Endothelial cell of umbilical vein (primary cell): Measurements from ENCODE around the gene SFT2D2. TPM values are rescaled to one million over a fixed set of nuclear protein-coding genes. Genes with fewer than 3 reads are reported as not detected.

Source experiments
- BruUV-seq: library from RNA; stranded (reverse); fragments of 400-500 nt; replicated peaks from 2 replicates; lab custom pipeline; 2021; lab: Mats Ljungman, UMichigan
- CTCF ChIA-PET: fragments of 300-600, 350-600 bp; sonication (Branson Sonifier 250); formaldehyde crosslinking; loops from one replicate; lab custom pipeline; 2021; ENCODE audit warnings: antibody characterized with exemption, inconsistent platforms; lab: Charles Lee
- POLR2A ChIA-PET: fragments of 300-600, 350-600 bp; sonication (Branson Sonifier 250); formaldehyde crosslinking; loops from one replicate; lab custom pipeline; 2021; ENCODE audit warnings: antibody characterized with exemption, inconsistent platforms; lab: Charles Lee
- DNase-seq: peaks from one replicate; pipeline ENCODE4 v3.0.0-alpha.2; 2011; ENCODE audit warnings: low read depth, low spot score
- FAIRE-seq: peaks from 2 replicates; lab custom pipeline; 2011; peaks lifted over from hg19 to GRCh38; lab: Jason Lieb, UNC
- H2AFZ ChIP-seq: 2 replicates; pipeline ENCODE4 v1.6.0; 2012; ENCODE audit warnings: low read depth, low read length, control low read depth, inconsistent platforms
- H3K27ac ChIP-seq: 2 replicates; pipeline ENCODE4 v1.5.1; 2011; ENCODE audit warnings: low read depth, mild to moderate bottlenecking, control low read depth, low read length, moderate library complexity; ENCODE audit not compliant: insufficient read depth
- H3K27me3 ChIP-seq, 2 experiments: 2 replicates each; pipeline versions ENCODE4 v1.6.0 to v1.6.1; 2011; ENCODE audit warnings: low read length in 2 of 2, mixed read lengths in 1 of 2; ENCODE audit not compliant: control insufficient read depth in 2 of 2, insufficient read depth in 2 of 2
- H3K36me3 ChIP-seq, 2 experiments: 2 replicates in 1 of 2; 3 replicates in 1 of 2; pipeline ENCODE4 v1.5.1; 2011; ENCODE audit warnings: low read length in 2 of 2, mild to moderate bottlenecking in 1 of 2, moderate library complexity in 1 of 2; ENCODE audit not compliant: control insufficient read depth in 2 of 2, insufficient read depth in 2 of 2; ENCODE audit errors: extremely low read depth in 1 of 2
- H3K4me1 ChIP-seq: 3 replicates; pipeline ENCODE4 v1.5.1; 2011; ENCODE audit warnings: mild to moderate bottlenecking, low read length; ENCODE audit not compliant: control insufficient read depth, insufficient read depth; ENCODE audit errors: extremely low read depth
- H3K4me2 ChIP-seq: 2 replicates; pipeline ENCODE4 v1.6.1; 2011; ENCODE audit warnings: low read length, control low read depth, mixed read lengths; ENCODE audit not compliant: insufficient read depth
- H3K4me3 ChIP-seq, 3 experiments: fragments of 200-600 bp in 1 of 3; sonication (generic), shearing (Covaris generic) in 1 of 3; replicated peaks in 1 of 3; 2 replicates each; pipeline ENCODE4 v1.5.1; 2011 to 2016; ENCODE audit warnings: control low read depth in 3 of 3, low read length in 3 of 3, mild to moderate bottlenecking in 2 of 3, inconsistent platforms in 1 of 3, low read depth in 1 of 3, moderate library complexity in 1 of 3; ENCODE audit not compliant: insufficient read depth in 1 of 3
- H3K79me2 ChIP-seq: 2 replicates; pipeline ENCODE4 v1.6.0; 2012; ENCODE audit warnings: low read length, inconsistent platforms; ENCODE audit not compliant: control insufficient read depth, insufficient read depth
- H3K9ac ChIP-seq: replicated peaks from 2 replicates; pipeline ENCODE3; 2011; ENCODE audit warnings: low read length, control low read depth; ENCODE audit not compliant: insufficient read depth; ENCODE audit errors: extremely low read depth
- H3K9me1 ChIP-seq: replicated peaks from 3 replicates; pipeline ENCODE4 v1.6.0; 2011; ENCODE audit warnings: mild to moderate bottlenecking, low read length; ENCODE audit not compliant: control insufficient read depth, insufficient read depth; ENCODE audit errors: extremely low read depth
- H3K9me3 ChIP-seq: replicated peaks from 2 replicates; pipeline ENCODE4 v1.5.1; 2012; ENCODE audit warnings: low read length, inconsistent platforms; ENCODE audit not compliant: control insufficient read depth, insufficient read depth
- H4K20me1 ChIP-seq: replicated peaks from 2 replicates; pipeline ENCODE3; 2011; ENCODE audit warnings: mild to moderate bottlenecking, low read length; ENCODE audit not compliant: control insufficient read depth, insufficient read depth; ENCODE audit errors: extremely low read depth
- CTCF ChIP-seq, 2 donors: IDR thresholded peaks; 1 replicate in 1 of 2; 2 replicates in 1 of 2; pipeline ENCODE4 v1.5.1; 2011; ENCODE audit warnings: low read length in 2 of 2, mild to moderate bottlenecking in 2 of 2, moderate library complexity in 2 of 2, control low read depth in 1 of 2, inconsistent platforms in 1 of 2, low read depth in 1 of 2; ENCODE audit not compliant: insufficient read depth in 1 of 2; ENCODE audit errors: extremely low read depth in 1 of 2
- EZH2 ChIP-seq: IDR thresholded peaks from 2 replicates; pipeline ENCODE4 v1.6.1; 2012; ENCODE audit warnings: borderline replicate concordance, low read depth, mild to moderate bottlenecking, moderate library complexity, low read length, inconsistent platforms; ENCODE audit not compliant: severe bottlenecking
- FOS ChIP-seq: IDR thresholded peaks from 2 replicates; pipeline ENCODE4 v1.6.1; 2011; ENCODE audit warnings: mild to moderate bottlenecking, low read length, moderate library complexity, borderline replicate concordance; ENCODE audit not compliant: insufficient read depth
- GATA2 ChIP-seq: IDR thresholded peaks from 2 replicates; pipeline ENCODE4 v1.7.0; 2011; ENCODE audit warnings: low read depth, mild to moderate bottlenecking, moderate library complexity, mixed read lengths, low read length; ENCODE audit not compliant: insufficient read length, insufficient read depth
- JUN ChIP-seq: IDR thresholded peaks from 2 replicates; pipeline ENCODE4 v1.6.1; 2011; ENCODE audit warnings: borderline replicate concordance, low read depth; ENCODE audit not compliant: insufficient read length, insufficient read depth
- MAX ChIP-seq: IDR thresholded peaks from 2 replicates; pipeline ENCODE4 v1.6.1; 2011; ENCODE audit not compliant: insufficient read depth, insufficient read length
- MYC ChIP-seq: IDR thresholded peaks from one replicate; pipeline ENCODE4 v1.6.1; 2011; ENCODE audit warnings: mild to moderate bottlenecking, low read depth, low read length
- POLR2A ChIP-seq: IDR thresholded peaks from 2 replicates; pipeline ENCODE4 v1.6.1; 2012; ENCODE audit warnings: low read depth, mild to moderate bottlenecking, control low read depth, low read length
- POLR2AphosphoS5 ChIP-seq: IDR thresholded peaks from 2 replicates; pipeline ENCODE4 v1.6.1; 2012; ENCODE audit warnings: low read depth, mild to moderate bottlenecking, control low read depth, low read length, moderate library complexity; ENCODE audit not compliant: insufficient read depth
- dilution Hi-C: fragments of 300-500 bp; cut with MboI; formaldehyde crosslinking; loops from one replicate; pipeline ENCODE4 v1.15.0; 2019; ENCODE audit warnings: low sequenced_read_pairs; ENCODE audit not compliant: extremely low pct_ligation_motif_present
- intact Hi-C: fragments of 100-400 bp; cut with micrococcal nuclease; formaldehyde crosslinking; loops from one replicate; pipeline ENCODE4 v1.10.0; 2022
- polyA plus RNA-seq, 4 experiments: library from polyadenylated mRNA; depleted of rRNA in 3 of 4; stranded (reverse) in 3 of 4; unstranded in 1 of 4; fragments of >200 nt; gene quantifications; 2 replicates each; pipeline versions ENCODE4 v1.2.1 to v1.2.3, GENCODE V29; 2011 to 2012; ENCODE audit warnings: missing spikeins in 1 of 4
- total RNA-seq: library from RNA; stranded (reverse); gene quantifications from 2 replicates; pipeline ENCODE4 v1.2.3, GENCODE V29; 2021

The SFT2D2 gene
- total and polyA plus RNA-seq, 2 donors (not counting 3 experiments of a cell fraction or from before 2014, with no cell fraction given): 16.7 to 68.1 TPM

- TF ChIP-seq EZH2 (no peak), MYC (no peak), POLR2AphosphoS5 (no peak), FOS (no peak), JUN (no peak), POLR2A (no peak), CTCF (IDR thresholded peaks at IDR 0.05; ENCODE audit: extremely low read depth in 1 of 2, insufficient read depth in 1 of 2, low read depth in 1 of 2, low read length in 2 of 2) (no peak), MAX (no peak), GATA2 (no peak)
- no peak overlapping the region for H3K4me3 ChIP-seq
- no peak overlapping the region for H3K27ac ChIP-seq
- FAIRE-seq (no peak), DNase-seq (no peak)
- dilution Hi-C loops (no loop called here), intact Hi-C loops (no loop called here)
- no TSS peak for BruUV-seq
- H3K79me2 ChIP-seq: no peaks in the 10 kb centered on the region
- H3K9ac ChIP-seq: no peak overlapping the region
- no peaks in the 10 kb centered on the region for H3K9me3 ChIP-seq
- no peaks in the 10 kb centered on the region for H3K36me3 ChIP-seq
- no peaks in the 10 kb centered on the region for H3K9me1 ChIP-seq
- no peaks in the 10 kb centered on the region for H4K20me1 ChIP-seq
- POLR2A ChIA-PET: no interaction called here
- no peak overlapping the region for H2AFZ ChIP-seq
- no peaks in the 10 kb centered on the region for H3K4me1 ChIP-seq
- CTCF ChIA-PET: interaction anchor here (1.1 to 2.7 kb wide), 2 partner anchors 10 to 46 kb away, joined by 5 to 7 read pairs; no protein-coding TSS in a partner anchor
- no peak overlapping the region for H3K4me2 ChIP-seq
- no peaks in the 10 kb centered on the region for H3K27me3 ChIP-seq
Measured at GRCh38 chr1:168297019-168297730, 71.4 kb downstream of the SFT2D2 start.
